ENCODE data around the gene LRRC42. TPM values are rescaled to one million over a fixed set of nuclear protein-coding genes. Genes with fewer than 3 reads are reported as not detected.

Gene LRRC42
- total RNA-seq, 1 experiment from 2014 or later, result 38.1 TPM

GRCh38 chr1:53954128-53954527 lies 8.0 kb downstream of the LRRC42 start (continued):
- TF ChIP-seq NFE2L1 (CRISPR knock-in tag; IDR thresholded peaks at IDR 0.05) (no peak), EMX1 (CRISPR knock-in tag; IDR thresholded peaks at IDR 0.05) (no peak), SOX15 (CRISPR knock-in tag; IDR thresholded peaks at IDR 0.05) (no peak), FOXK1 (CRISPR knock-in tag; IDR thresholded peaks at IDR 0.05) (no peak), CBFB (CRISPR knock-in tag; IDR thresholded peaks at IDR 0.05; ENCODE audit: low read depth) (no peak), AR (CRISPR knock-in tag; IDR thresholded peaks at IDR 0.05) (no peak), ELF4 (CRISPR knock-in tag; IDR thresholded peaks at IDR 0.05; ENCODE audit: low read depth) (no peak), NFATC4 (CRISPR knock-in tag; IDR thresholded peaks at IDR 0.05) (no peak), ZNF425 (CRISPR knock-in tag; conservative IDR thresholded peaks at IDR 0.05) (no peak)

GRCh38 chr1:53956308-53957168 lies 10.4 kb downstream of the LRRC42 start:
- CTCF ChIA-PET, result interaction anchor here (0.7 to 1.8 kb wide), 4 partner anchors 11 to 98 kb away, joined by 3 to 9 read pairs (median 4); partner anchors contain the start of gene IFT25

More at GRCh38 chr1:53956308-53957168, 10.4 kb downstream of the LRRC42 start:
- DNase-seq (ENCODE audit: low spot score) (no peak), ATAC-seq (no peak; the same call in 1 of the 2 replicates)
- TF ChIP-seq CTCF (IDR thresholded peaks at IDR 0.05), result no peak
- TF ChIP-seq FOXP1 (CRISPR knock-in tag; IDR thresholded peaks at IDR 0.05; ENCODE audit: borderline replicate concordance), result no peak
- no peak for TF ChIP-seq ZNF232 (CRISPR knock-in tag; IDR thresholded peaks at IDR 0.05)
- no peak for TF ChIP-seq ZBTB43 (CRISPR knock-in tag; IDR thresholded peaks at IDR 0.05)
- no peak for TF ChIP-seq ETV6 (CRISPR knock-in tag; IDR thresholded peaks at IDR 0.05)
- TF ChIP-seq NR3C1 (CRISPR knock-in tag; conservative IDR thresholded peaks at IDR 0.05; ENCODE audit: low read depth), result no peak
- no peak for TF ChIP-seq ZNF512 (CRISPR knock-in tag; IDR thresholded peaks at IDR 0.05; ENCODE audit: borderline replicate concordance)
- TF ChIP-seq EMX1 (CRISPR knock-in tag; IDR thresholded peaks at IDR 0.05), result no peak
- TF ChIP-seq SOX15 (CRISPR knock-in tag; IDR thresholded peaks at IDR 0.05), result no peak
- no peak for TF ChIP-seq ZNF281 (CRISPR knock-in tag; IDR thresholded peaks at IDR 0.05)
- no peak for TF ChIP-seq TEAD4 (CRISPR knock-in tag; IDR thresholded peaks at IDR 0.05)
- no peak for TF ChIP-seq AR (CRISPR knock-in tag; IDR thresholded peaks at IDR 0.05)
- TF ChIP-seq GTF2I (CRISPR knock-in tag; conservative IDR thresholded peaks at IDR 0.05), result no peak
- peak overlapping the region; percentile 82 for H3K27ac Mint-ChIP-seq
- no peaks in the 10 kb centered on the region for H3K27me3 Mint-ChIP-seq (ENCODE audit: low read depth)
- no peak overlapping the region for H3K4me3 Mint-ChIP-seq
- peaks cover 20% of the 10 kb centered on the region for H3K4me1 Mint-ChIP-seq
- peaks cover 42% of the 10 kb centered on the region for H3K36me3 Mint-ChIP-seq
- POLR2A ChIA-PET, result interaction anchor here (0.5 kb wide), 2 partner anchors 9 to 451 kb away, joined by 4 read pairs; no protein-coding TSS in a partner anchor
- no peaks in the 10 kb centered on the region for H3K9me3 Mint-ChIP-seq
